NCI-H146 (cell line): ENCODE measurements around the gene NLRP7.
"Not testable (repeated sequence)": the region's sequence is repeated elsewhere in the genome, so short reads cannot be mapped to it uniquely, and the experiment has no call there.

Experiments
- DNase-seq: peaks from one replicate; lab custom pipeline; 2025; lab: John Stamatoyannopoulos, UW

The NLRP7 gene

GRCh38 chr19:54919646-54920563, 27.4 kb downstream of the NLRP7 start:
- DNase-seq = peak; percentile 10

DNA sequence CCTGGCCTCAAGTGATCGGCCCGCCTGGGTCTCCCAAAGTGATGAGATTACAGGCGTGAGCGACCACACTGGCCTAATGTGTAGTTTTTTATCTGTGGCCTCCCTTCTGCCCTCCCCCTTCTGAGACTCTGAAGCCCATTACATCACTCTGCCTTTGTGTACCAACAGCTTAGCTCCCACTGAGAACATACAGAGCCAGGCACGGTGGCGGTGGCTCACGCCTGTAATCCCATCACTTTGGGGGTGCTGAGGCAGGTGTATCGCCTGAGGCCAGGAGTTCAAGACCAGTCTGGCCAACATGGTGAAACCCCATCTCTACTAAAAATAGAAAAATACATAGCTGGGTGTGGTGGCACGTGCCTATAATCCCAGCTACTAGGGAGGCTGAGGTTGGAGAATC, 28.8 kb downstream of the NLRP7 start:
- peak; percentile 28 for DNase-seq

DNA sequence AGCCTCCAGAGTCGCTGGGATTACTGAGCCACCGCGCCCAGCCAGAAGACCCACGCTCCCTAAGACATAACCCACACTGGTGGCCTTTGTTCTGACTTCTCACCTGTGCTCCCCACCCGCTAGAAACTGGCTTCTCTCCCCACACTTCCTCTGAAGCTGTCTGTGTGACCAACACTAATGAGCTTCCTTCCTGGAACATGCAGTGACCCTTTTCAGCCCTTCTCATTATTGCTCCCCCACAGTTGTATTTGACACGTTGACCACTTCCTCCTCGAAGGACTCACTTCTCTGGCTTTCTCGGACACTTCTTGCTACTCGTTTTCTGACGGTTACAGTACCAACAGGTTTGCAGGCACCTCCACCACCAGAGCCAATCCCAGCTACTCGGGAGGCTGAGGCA, 30.5 kb downstream of the NLRP7 start:
- DNase-seq = no peak

GRCh38 chr19:54907899-54908298, 39.4 kb downstream of the NLRP7 start:
- DNase-seq = not testable (repeated sequence)

DNA sequence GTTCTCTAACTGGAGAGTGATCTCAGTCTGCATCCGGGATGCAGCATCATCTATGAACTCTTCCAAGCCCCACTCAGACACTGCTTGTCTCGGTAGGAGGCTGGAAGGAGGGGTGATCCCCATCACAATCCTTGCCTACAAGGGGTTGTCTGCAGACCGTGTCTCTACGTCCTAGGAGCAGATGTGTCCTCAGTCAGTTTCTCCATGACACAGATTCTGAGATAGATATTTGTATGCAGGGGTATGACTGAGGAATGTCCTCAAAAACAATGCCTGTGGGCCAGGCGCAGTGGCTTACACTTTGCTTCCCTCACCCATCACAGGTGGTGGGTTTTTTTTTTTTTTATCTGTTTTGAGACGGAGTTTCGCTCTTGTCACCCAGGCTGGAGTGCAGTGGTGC, 40.5 kb downstream of the NLRP7 start:
- DNase-seq = no peak

GRCh38 chr19:54905803-54906511, 41.4 kb downstream of the NLRP7 start, which contains the start of gene NCR1:
TSS of gene NCR1 (plus strand) at chr19:54906148. CDS start at chr19:54906188, 40 bp downstream.
- DNase-seq = no peak

DNA sequence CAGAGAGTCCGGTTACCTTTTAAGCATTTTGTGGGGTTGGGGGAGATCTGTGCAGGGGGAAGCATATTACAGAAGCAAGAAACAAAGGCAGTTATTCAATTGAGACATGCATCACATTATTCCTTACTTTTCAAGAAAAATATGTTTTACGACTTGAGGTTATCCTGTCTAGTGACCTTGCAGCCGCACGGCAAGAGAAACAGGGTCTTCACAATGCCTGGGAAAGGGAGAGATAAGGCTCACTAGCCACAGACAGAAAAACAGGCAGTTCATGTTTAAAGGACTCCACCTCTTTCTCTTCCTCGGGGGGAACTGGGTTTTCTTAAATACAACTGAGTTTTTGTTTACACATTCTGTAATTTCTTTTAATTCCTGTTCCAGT, 41.9 kb downstream of the NLRP7 start:
- DNase-seq = no peak

DNA sequence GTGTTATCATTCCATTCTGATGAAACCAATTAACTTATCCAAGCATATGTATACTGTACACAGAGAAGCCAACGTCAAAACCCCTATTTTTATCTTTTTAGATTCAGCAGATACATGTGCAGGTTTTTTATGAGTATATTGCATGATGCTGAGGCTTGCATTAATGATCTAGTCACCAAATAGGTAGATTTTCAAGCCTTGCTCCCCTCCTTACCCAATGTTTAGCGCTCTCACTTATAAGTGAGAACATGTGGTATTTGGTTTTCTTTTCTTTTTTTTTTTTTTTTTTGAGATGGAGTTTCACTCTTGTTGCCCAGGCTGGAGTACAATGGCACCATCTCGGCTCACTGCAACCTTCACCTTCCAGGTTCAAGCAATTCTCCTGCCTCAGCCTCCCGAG, 43.1 kb downstream of the NLRP7 start:
- DNase-seq = not testable (repeated sequence)

DNA sequence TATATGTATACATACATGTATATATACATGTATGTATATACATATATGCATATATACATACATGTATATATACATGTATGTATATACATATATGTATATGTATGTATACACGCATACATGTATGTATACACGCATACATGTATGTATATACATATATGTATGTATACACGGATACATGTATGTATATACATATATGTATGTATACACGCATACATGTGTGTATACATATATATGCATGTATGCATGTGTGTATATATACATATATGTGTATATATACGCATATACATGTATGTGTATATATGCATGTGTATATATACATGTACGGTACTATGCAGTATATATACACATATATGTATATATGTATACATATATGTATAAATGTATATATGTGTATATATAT, 44.0 kb downstream of the NLRP7 start:
- no peak for DNase-seq

GRCh38 chr19:54902061-54902460, 45.3 kb downstream of the NLRP7 start:
- no peak for DNase-seq

DNA sequence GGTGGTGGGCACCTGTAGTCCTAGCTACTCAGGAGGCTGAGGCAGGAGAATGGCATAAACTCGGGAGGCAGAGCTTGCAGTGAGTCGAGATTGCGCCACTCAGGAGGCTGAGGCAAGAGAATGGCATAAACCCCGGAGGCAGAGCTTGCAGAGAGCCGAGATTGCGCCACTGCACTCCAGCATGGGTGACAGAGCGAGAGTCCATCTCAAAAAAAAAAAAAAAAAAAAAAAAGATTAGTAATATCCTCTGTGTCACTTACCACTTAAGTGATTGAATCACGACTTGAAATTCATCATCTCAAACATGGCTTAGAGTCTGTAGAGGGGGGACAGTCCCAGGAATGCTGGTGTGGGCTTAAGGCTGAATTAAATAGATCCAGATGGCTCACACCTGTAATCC, 46.2 kb downstream of the NLRP7 start:
- not testable (repeated sequence) for DNase-seq

- not testable (repeated sequence) for DNase-seq
Observed at GRCh38 chr19:54899646-54900045, 47.7 kb downstream of the NLRP7 start.

- DNase-seq = not testable (repeated sequence)
Observed at GRCh38 chr19:54898685-54899084, 48.6 kb downstream of the NLRP7 start.

DNA sequence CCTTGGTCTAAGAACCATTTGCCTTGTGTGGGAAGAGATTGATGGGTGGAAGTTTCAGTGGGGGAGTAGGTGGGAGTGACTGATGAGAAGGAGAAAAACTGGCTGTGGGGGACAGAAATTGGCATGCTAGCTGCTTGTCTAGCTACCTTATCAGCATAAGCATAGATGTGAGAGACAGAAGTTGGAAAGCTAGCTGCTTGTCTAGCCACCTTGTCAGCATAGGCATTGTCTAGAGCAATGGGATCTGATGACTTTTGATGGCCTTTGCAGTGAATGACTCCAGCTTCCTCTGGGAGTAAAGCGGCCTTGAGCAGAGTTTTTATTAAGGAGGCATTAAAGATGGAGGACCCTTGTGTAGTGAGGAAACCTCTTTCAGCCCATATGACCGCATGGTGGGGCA, 51.3 kb downstream of the NLRP7 start:
- DNase-seq = no peak

GRCh38 chr19:54894106-54894505, 53.2 kb downstream of the NLRP7 start:
- not testable (repeated sequence) for DNase-seq

DNA sequence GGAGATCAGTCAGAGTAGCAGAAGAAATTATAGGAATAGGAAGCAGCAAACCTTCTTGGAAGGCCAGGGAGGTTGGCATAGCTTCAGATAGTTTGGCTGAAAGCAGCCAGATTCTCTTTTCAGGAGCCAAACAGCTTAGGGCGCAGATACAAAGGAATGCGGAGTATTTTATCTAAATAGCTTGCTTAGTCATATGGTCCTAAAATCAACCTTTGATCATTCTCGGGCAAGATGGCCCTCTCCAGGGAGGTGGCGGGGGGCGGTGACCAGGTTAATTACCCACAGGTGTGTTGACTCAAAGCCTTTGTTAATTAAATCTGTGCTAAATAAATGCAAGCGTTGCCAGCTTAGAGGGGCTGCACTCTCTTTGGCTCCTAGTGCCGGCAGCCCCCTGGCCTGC, 53.9 kb downstream of the NLRP7 start:
- DNase-seq = no peak

DNA sequence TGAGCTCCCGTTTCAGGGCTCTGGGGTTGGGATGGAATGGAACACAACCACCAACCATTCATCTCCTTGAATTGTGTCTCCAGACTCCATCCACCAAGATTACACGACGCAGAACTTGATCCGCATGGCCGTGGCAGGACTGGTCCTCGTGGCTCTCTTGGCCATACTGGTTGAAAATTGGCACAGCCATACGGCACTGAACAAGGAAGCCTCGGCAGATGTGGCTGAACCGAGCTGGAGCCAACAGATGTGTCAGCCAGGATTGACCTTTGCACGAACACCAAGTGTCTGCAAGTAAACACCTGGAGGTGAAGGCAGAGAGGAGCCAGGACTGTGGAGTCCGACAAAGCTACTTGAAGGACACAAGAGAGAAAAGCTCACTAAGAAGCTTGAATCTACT, 57.8 kb downstream of the NLRP7 start:
- DNase-seq = no peak

- no peak for DNase-seq
Observed at GRCh38 chr19:54888239-54888638, 59.1 kb downstream of the NLRP7 start.

DNA sequence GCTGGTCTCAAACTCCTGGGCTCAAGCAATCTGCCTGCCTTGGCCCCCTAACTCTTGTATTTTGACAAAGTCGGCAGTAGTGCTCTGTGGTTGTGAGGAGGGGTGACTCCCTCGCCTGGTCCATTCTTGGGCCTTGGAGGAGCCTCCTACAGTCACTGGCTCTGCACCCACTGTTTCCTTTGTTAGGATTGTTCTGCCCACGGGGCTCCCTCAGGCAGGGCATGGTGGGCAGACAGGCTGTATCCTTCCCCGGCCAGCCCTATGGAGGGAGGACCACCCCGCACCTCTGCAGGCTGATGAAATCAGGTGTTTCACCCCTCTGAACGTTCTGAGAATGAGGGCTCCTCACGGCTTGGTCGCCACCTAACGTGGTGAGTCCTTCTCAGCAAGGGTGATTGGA, 64.1 kb downstream of the NLRP7 start:
- no peak for DNase-seq

DNA sequence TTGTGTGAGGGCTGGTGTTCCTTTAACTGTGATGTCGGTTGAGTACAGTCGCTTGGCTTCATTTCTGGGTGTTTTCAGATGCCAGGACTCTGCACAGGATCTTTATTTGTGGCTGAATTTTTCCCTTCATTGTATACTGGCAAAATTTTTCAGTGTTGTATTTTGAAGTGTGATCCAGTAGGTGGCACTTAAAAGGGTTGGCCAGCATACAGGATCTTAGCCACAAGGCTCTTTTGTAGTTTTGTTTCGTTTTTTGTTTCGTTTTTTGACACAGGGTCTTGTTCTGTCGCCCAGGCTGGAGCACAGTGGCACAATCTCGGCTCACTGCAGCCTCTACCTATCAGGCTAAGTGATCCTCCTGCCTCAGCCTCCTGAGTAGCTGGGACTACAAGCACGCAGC, 64.6 kb downstream of the NLRP7 start:
- DNase-seq = no peak

- DNase-seq = no peak
Observed at GRCh38 chr19:54881884-54882283, 65.4 kb downstream of the NLRP7 start.

GRCh38 chr19:54877471-54877870, 69.9 kb downstream of the NLRP7 start:
- DNase-seq = no peak

- DNase-seq = no peak
Observed at GRCh38 chr19:54875506-54875905, 71.8 kb downstream of the NLRP7 start.
